Hematopoietic multipotent progenitor cell treated with erythropoietin and hydrocortisone succinate and interleukin-3 and kit ligand, for 15 days (in vitro differentiated cells): ENCODE data around the gene BLMH.
"Not testable (repeated sequence)": the region's sequence is repeated elsewhere in the genome, so short reads cannot be mapped to it uniquely, and the experiment has no call there.

ENCODE experiments used
- DNase-seq: peaks from one replicate; pipeline ENCODE4 v3.0.0-alpha.2; 2015; ENCODE audit warnings: low spot score

BLMH gene

DNA sequence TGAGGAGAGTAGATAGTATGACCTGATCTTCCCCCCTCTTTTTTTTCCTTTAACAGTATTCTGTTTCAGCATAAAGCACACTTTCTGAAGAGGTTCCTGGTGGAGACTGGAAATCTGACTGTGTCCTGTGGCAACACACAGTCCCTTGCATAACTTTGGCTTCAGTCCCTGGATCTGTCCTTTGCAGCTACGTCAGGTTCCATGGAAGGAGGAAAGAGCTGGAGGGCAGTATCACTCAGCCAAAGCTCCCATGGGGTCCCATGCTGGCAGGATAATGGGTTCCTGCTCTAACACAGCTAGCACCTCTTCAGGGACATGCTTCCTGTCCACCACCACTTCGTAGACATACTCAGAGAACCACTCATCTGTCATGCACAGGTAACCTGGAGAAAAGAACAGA, 43.0 kb downstream of the BLMH start:
- no peak for DNase-seq

DNA sequence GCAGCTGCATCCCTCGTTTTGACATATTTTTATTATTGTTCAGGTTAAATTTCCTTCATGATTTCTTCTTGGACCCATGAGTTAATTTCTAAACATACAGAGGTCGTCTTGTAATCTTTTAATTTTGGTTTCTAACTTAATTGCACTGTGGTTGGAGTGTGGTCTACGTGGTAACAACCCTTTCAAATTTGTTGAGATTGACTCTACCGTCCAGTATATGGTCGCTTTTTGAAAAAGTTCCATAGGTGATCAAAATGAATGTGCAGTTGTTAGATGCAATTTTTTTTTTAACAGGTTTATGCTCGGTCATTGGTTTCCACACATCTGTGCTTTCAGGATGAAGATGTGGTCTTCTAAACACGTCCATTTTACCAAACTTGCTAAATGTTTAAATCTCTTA, 45.3 kb downstream of the BLMH start:
- no peak for DNase-seq

DNA sequence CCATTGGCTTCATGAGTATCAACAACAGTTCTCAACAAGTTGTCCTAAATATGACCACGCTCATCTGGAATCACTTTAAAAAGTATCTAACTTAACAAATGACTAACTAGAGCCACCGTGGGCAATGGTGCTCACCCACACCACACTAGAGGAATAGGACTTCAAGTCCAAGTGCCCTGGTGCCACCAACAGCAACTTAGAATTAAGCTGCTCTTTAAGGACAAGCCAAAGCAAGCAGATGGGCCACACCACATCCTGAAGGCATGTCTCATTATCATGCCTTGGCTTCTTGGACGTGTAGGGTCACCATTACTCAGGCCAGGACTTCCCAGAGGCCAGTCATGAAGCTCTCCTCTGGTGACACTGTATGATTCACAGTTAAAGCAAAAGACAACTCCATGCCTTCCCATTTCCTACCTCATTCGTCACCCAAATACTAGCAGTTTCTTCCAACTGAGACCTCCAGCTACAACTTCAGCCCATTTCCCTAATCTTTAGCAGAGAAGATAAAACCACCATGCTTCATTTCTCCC, 46.8 kb downstream of the BLMH start:
- DNase-seq = no peak

DNA sequence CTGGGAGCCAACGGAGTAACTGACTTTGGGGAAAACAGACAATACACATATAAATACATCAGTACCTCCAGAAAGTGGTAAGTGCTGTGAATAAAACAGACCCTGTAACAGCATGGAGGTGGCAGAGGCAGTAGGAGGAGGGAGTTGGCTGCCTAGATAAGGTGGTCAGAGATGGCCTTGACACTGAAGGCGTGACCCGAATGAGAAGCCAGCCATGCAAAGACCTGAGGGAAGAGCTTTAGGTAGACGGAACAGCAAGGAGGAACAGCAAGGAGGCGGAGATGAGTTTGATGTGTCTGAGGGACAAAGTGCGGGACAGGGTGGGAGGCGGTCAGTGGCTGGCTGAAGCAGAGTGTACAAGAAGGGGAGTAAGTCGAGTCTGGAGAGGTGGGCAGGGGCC, 48.2 kb downstream of the BLMH start:
- no peak for DNase-seq

DNA sequence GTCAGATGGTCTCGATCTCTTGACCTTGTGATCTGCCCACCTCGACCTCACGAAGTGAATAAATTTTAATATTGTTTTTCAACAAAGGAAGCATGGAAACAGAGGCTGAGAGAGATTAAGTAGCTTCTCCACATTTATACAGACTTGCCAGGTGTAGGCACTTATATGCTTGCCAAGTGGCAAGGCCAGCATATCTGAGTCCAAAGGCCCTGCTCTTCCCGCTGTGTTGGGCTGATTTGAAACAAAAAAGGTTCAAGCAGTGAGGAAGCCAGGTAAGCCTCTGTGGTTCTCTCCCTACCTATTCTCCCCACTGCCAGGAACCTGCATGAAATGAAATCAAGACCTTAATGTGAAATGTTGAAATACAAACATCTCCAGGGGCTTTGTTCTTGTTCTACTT, 48.7 kb downstream of the BLMH start:
- DNase-seq = no peak

DNA sequence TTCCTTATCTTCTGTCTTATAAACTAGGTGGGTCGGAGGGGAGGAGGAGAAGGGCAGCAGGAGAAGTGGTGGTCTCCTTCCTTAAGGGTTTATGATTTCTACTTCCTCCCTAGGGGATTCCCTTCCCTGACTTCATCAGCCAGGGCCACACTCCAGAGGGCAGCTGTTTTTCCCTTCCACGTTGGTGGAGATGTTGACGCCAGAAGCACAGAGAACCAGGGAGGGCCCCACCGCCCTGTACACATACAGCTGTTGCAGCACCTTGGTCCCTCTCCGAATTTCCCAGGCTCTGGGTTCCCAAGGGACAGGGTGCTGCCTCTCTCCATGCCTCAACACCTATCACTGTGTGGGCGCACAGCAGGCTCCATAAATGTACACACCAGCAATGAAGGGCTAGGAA, 50.7 kb downstream of the BLMH start:
- DNase-seq = no peak

DNA sequence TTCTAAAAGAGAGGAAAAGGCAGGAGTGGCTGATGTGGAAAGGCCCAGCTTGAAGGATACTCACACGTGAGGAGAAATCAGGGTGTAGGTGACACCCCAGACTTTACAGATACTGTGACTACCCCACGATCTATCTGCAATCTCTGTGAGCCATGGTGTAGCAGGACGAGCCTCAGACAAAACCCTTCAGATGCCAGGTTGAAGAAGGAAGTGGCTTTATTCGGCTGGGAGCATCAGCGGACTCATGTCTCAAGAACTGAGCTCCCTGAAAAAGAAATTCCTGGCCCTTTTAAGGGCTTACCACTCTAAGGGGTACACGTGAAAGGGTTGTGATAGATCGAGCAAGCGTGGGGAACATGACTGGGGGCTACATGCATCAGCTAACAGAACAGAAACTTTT, 51.6 kb downstream of the BLMH start:
- DNase-seq = no peak

DNA sequence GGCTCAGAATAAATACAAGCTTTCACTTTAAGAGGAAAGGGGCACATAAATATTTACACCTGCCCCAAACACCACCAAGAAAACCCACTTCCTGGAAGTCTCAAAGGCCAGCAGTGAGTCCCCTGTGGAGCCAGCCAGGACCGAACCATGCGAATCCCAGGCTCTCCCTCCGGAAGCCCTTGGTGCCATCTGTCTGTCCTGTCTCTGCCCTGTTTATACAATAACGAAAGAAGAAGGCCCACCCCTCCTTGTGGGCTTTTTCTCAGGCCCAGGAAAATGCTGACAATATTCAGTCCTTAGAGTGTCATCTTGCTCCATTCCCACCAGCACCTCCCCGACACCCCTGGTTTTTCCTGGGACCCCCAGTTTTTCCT, 52.7 kb downstream of the BLMH start:
- DNase-seq = no peak

DNA sequence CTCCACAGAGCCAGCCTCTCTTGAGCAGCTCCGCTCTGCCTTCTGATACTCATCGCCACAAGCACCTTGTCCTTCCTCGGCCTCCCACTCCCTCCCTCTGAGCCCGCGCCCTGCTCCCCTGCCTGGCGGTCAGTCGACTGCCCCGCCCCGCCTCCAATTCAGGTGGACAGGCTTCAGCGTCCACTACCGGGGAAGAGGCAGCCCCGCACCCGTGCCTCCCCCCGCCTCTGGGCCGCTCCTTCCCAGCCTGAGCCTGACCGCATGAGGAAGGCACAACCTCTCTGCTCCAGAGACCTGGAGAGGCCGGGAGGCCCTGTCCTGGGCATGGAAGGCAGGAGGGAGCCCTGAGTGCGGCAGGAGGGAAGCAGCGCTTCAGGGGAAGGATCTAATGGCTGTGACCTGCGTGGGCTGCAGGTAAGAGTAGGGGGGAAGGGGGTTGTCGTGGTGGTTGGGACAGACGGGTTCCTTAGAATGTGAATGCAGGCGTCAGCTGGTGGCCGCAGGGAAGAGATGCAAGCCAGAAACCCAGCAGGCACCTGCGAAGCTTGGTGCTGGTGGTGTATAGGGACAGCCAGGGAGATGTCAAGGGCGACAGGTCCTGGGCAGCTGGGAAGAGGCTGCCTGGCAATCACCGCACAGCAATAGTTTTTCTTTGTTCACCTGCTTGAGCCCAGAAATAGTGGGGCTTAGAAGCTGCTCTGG, 53.2 kb downstream of the BLMH start:
- no peak for DNase-seq

DNA sequence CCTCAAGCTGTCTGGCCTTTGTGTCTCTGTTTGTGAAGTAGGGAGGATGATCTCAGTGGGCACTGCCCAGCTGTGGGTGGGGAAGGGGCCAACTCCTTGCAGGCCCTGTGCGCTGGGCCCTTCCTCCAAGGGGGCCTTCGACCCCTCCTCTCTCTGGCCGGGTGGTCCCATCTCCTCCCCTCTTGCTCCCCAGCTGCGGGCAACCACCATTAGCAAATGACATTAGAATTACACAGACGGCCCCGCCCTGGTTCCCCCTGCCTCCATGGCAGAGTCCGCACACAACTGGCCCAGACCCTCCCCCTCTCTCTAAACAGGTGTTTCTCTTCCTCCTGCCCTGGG, 53.8 kb downstream of the BLMH start:
- no peak for DNase-seq

DNA sequence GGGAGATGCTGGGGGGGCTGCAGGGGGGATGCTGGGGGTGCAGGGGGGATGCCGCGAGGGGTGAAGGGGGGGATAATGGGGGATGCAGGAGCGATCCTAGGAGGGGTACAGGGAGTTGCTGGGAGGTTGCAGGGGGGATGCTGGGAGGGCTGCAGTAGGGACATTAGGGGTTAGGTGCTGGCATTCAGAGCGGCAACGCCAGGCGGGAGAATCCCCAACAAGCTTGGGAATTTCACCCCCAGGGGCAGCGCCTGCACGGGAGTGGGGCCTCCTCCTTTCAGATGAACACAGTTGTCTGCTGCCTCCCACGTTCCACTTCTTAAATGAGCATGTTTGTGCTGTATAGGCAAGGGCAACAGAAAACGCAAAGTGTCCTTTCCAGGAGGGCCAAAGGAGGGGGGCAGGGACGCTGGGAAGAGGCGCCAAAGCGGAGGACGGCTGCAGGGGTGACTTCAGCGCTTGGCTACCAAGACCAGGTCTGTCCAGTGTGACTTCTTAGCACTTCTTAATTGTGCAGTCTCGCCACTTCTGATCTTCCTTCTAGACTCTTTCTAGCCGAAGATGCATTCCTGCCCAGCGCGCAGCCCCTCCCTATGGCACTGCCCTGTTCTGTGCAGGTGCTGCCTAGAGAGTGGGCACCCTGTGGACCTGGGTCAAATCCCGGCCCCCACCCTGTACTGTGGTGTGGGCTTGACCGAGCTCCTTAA, 54.3 kb downstream of the BLMH start:
- DNase-seq = no peak

DNA sequence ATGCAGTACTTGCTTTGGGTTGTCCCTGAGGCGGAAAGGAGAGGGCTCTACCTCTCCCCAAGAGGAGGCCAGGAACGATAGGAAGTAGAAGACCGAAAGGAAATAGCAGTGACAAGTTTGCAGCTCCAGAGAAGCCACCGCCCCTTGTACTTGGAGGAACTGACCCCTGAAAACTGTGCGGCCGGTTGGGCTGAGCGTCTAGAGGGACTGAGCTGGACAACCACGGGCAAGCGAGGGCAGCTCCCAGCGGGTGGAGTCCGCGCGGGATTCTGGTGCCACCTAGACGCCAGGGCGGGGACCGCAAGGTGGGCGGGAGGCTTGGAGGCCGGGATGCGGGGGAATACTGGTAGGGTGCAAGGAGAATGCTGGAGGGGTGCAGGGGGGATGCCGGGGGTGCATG, 55.0 kb downstream of the BLMH start:
- DNase-seq = peak; percentile 14

DNA sequence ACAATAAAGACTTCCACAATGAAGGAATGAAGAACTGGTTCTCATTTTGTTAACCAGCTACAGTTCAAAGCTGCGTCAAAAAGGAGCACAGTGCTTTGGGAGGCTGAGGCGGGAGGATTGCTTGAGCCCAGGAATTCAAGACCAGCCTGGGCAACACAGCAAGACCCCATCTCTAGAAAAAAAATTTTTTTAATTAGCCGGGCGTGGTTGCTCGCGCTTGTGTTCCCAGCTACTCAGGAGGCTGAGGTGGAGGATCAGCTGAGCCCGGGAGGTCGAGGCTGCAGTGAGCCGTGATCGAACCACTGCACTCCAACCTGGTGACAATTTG, 55.5 kb downstream of the BLMH start:
- no peak for DNase-seq

DNA sequence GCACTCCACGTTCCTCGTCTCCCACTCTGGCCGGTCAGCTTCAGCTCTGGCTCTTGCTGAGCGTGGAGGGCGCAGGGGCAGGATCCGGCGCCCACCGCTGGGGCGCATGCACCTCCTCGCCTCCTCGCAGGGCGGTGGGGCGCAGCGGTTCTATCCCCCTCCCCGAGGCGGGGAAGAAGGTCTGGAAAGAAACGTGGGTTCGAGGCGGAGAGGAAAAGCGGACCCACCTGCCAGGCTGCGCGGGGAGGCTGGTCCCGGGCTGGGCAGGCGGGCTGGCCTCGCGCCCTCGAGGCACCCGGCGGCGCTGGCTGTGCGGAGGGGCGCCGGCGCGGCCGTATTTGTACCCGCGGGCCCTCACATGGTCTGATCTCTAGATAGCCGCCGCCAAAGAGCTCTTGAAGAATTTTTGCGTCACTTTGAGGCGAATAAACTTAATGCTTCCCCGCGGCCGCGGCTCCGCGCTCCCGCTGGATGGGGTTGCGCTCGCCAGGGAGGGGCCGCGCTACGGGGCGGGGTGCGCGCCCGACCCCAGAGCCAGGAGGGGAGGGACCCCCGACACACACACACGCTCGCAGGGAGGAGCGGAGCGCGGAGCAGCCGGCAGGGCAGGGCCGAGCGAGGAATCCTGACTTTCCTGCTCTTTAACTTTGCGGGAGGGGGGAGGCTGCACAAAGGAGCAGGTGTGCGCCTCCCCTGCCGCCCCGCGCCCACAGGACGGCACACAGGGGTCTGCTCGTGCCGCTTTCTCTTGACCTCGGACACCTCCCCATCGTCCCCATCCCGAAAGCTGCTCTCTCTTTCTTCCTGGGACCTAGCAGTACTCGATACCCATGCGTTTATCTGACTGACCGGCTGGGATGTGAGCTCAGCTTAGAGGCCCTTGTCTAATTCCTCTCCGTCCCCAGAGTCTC, 56.1 kb downstream of the BLMH start, which contains the start of gene SLC6A4:
SLC6A4 (minus strand) TSS at position 312 of the 911 bp plus-strand sequence. CDS start 13,739 bp downstream, outside the sequence.
- no peak for DNase-seq

DNA sequence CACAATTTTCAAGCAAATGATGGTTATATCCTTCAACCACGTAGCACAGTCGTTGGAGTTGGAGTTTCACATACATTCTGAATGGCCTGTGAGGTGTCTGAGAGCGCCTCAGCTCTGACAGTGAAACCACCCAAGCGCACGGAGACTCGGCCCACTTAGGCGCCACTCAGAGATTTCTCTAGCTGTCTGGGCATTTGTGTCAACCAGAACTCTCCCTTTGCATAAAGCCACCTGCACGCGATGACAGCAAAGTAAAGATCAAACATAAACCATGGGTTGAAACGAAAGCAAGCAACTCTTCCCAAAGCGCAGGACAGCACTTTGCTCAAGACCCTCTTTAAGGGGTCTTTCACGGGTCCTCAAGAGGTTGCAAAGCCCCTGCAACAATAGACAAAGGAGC, 56.8 kb downstream of the BLMH start:
- DNase-seq = no peak

DNA sequence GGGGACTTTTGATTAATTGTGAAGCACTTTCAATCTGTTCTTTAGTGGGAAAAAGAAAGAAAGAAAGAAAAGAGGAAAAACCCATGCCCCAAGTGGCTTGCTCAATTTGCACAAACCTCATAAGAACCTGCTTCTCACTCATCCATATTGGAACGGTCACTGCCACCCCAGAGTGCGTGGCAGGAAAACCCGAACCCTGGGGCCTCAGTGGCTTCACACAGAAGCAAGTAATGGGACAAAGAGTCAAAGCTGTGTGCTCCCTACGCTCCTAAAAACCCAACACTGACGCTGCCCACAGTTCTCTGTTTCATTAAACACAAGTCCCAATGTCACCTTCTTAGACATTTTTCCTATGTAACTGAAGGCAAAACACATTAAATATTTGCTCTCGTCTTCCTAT, 57.4 kb downstream of the BLMH start:
- no peak for DNase-seq

DNA sequence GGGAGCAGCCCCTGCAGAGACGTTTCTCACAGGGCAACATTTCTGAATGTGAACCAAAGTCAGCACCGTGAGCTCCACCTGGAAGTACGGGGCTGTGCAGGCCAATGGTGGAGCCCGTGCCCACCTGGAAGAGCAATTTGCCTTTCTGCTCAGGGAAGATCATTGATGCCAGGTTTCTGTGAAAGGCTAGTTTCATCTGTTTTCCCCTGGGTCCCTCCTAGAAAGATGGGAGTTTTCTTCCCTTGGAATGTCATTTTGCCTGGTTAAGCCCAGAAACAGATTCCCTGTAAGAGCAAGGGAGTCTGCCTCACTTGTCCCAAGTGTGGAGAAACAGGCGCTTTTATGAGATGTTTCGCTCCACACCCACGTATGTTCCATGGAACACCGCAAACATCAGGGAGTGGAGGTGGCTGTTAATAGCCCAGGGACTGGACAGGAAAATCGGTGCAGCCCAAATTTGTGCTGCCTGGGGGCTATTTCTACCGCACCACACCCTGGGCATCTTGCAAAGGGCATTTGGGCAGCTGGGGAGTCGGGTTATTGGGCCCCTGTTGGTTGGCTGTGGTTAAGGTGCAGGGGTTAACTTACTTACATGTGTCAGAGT, 58.8 kb downstream of the BLMH start:
- DNase-seq = no peak

DNA sequence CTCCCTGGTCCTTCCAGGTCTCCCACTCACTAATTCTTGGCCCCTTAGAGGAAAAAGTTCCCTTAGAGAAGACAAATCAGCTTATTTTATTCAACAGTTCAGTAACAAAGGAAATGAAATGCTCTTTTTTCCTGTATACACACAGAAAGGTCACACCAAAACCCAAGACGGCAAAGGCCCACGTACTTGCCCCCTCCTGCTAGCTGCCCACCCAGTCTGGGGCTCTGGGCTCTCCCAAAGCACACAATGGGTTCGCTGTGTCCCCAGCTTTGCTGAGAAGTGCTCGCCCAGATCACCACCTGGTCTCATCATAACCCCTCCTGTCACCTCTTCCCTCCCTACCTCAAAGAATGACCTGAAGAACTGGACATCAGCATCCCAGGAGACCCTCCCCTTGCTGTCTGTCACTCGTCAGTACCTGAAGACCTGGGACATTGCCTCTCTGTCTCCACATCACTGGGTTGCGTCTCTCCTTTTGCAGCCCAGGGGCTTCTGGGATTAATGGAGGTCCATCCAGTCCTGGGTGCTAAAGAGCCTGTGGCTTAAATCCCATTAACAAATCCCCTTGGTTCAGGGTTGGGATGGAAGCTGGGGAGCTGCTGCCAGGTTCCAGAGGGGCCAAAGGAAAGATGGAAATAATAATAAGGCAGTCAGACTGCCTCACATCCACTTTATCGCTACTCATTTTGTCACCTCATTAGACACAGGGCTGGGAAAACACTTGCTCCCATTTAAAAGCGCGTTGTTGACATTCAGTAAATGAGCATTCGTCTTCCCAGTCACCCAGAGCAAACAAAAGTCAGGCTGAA, 59.5 kb downstream of the BLMH start:
- no peak for DNase-seq

DNA sequence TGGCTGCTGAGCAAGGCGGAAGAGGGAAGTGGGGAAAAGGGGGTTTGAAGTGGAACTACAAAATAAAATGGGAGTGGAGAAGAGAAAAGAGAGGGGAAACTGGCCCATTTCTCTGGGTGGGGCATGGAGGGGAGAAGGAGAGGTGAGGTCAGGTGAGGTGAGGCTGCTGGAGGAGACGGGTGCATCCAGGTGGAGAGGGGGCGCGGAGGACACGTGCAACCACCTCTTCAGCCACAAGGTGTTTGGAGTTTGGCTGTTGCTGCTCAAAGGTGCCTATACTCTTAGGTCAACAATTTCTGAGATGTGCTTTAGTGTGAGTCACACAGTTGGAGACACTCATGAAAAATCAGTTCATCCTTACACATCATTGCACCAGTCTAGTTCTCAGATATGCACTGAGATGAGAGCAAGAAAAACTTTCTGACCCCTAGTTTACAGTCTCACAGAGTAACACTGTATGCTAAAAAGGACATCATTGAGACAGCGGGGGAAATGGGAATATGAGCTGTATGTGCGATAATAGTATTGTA, 61.1 kb downstream of the BLMH start:
- no peak for DNase-seq

DNA sequence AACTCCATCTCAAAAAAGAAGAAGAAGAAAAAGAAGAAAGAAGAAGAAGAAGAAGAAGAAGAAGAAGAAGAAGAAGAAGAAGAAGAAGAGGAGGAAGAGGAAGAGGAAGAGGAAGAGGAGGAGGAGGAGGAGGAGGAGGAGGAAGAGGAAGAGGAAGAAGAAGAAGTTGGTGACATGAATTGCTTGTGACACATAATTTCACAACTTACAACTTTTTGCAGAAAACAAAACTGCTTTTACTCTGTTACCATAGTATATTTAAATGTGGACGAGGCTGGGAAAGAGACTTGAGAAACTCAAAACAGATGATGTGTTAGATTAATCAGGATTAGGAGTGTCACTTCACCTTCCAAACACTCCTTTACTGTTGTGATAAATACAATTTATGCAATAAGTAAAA, 61.7 kb downstream of the BLMH start:
- not testable (repeated sequence) for DNase-seq

DNA sequence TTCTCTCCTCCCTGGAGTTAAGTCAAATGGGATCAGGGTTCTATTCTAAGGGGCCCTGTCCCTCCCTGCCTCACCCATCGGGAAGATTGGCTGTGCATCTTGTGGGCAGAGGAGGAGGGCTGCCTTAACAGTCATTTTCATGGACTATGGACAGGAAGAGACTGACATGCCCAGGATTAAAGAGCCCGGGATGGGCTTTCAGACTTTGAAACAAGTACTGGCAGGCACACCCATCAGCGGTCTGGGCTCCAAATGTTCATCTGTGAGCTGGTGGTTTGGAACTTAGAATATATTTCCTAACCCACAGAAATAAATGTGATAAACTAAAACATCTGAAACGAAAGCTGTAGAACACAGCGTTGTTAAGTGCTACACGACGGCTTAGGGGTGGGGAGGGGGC, 62.7 kb downstream of the BLMH start:
- DNase-seq = no peak
